Gastrocnemius medialis (tissue), 4 donors: Measurements from ENCODE around the gene HES7. TPM values are rescaled to one million over a fixed set of nuclear protein-coding genes. Genes with fewer than 3 reads are reported as not detected.

Source experiments
- ATAC-seq, 2 donors: fragments of 150-250 bp; one replicate each; pipeline ENCODE4 v1.9.1; 2016
- DNase-seq, 2 donors: peaks; one replicate each; pipeline ENCODE4 v3.0.0-alpha.2; 2019
- H3K27ac ChIP-seq, 4 donors: fragments of 200-600 bp; sonication (generic); 1 replicate in 1 of 4; 2 replicates in 3 of 4; pipeline ENCODE4 v1.5.1; 2016 to 2018; ENCODE audit warnings: mild to moderate bottlenecking in 2 of 4, moderate library complexity in 1 of 4
- H3K27me3 ChIP-seq, 3 donors: fragments of 200-600 bp; sonication (generic) in 2 of 3; 1 replicate in 1 of 3; 2 replicates in 2 of 3; pipeline versions ENCODE4 v1.5.1 to v1.6.0; 2016 to 2019; ENCODE audit warnings: mild to moderate bottlenecking in 1 of 3, moderate library complexity in 1 of 3
- H3K36me3 ChIP-seq, 2 donors: fragments of 200-600 bp; sonication (generic) in 1 of 2; one replicate each; pipeline ENCODE4 v1.5.1; 2017 to 2018
- H3K4me1 ChIP-seq, 2 donors: fragments of 200-600 bp; sonication (generic) in 1 of 2; one replicate each; pipeline ENCODE4 v1.5.1; 2016 to 2017; ENCODE audit warnings: mild to moderate bottlenecking in 2 of 2
- H3K4me3 ChIP-seq, 4 donors: fragments of 200-600 bp; sonication (generic) in 3 of 4; 1 replicate in 1 of 4; 2 replicates in 3 of 4; pipeline ENCODE4 v1.5.1; 2016 to 2019; ENCODE audit warnings: mild to moderate bottlenecking in 2 of 4
- H3K9me3 ChIP-seq, 3 donors: fragments of 200-600 bp; sonication (generic) in 2 of 3; 1 replicate in 1 of 3; 2 replicates in 2 of 3; pipeline ENCODE4 v1.5.1; 2016 to 2019
- POLR2A ChIP-seq, 2 donors: fragments of 450-650 bp; IDR thresholded peaks; one replicate each; pipeline ENCODE4 v1.6.1; 2017; ENCODE audit warnings: antibody characterized with exemption in 2 of 2, mild to moderate bottlenecking in 2 of 2, moderate library complexity in 2 of 2
- in situ Hi-C, 4 donors: fragments of 200-750 bp; cut with MboI; loops; one replicate each; pipeline versions ENCODE4 v1.15.0 to v1.8.0; 2017; ENCODE audit warnings: low sequenced_read_pairs in 4 of 4
- intact Hi-C: fragments of 100-400 bp; cut with DNase I; formaldehyde crosslinking; loops from one replicate; pipeline ENCODE4 v1.15.1; 2023; ENCODE audit warnings: low total_unique reads
- total RNA-seq, 4 donors: library from RNA; depleted of rRNA; stranded (reverse); fragments of >200 nt; gene quantifications; one replicate each; pipeline versions ENCODE4 v1.1.0 to v1.2.3, GENCODE V29; 2016
- TF ChIP-seq, protein P1 (sequence below), 5 experiments: fragments of 450-650 bp in 3 of 5; fragments of 200-600 bp in 2 of 5; sonication (generic) in 2 of 5; IDR thresholded peaks in 4 of 5; conservative IDR thresholded peaks in 1 of 5; 1 replicate in 4 of 5; 2 replicates in 1 of 5; pipeline ENCODE4 v1.5.1; 2016 to 2019; ENCODE audit warnings: antibody characterized with exemption in 5 of 5, mild to moderate bottlenecking in 3 of 5, moderate library complexity in 3 of 5

HES7 gene
- total RNA-seq, 4 donors from 2014 or later, result not detected

DNA sequence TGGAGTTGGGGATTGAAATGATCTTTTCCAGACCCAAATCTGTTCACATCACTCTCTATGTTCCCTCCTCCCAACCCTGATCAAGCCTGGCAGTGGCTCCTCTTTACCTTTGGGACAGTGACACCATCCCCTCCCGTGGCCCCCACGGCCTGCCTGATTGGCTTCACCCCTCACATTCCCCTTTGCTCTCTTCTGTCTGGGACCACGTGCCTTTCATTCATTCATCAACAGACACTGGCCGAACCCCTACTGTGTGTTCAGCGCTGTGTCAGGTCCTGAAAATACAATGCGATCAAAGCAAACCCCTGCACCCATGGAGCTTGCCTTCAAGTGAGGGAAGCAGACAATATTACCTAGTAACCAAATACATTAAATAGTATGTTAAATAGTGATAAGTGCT lies 34.2 kb downstream of the HES7 start:
- in situ Hi-C loops, result loop anchor here in 3 of 4 donors (25.0 kb wide), 2 partner anchors 198 to 223 kb away; partner anchors contain the start of genes ARHGEF15 (in 2 of the 3), RANGRF (in 1 of the 3) and SLC25A35 (in 1 of the 3)
- DNase-seq, result no peak
- intact Hi-C loops, result loop anchor here (10.0 kb wide), 1 partner anchor 205 kb away; the partner anchor contains the start of gene SLC25A35
- H3K4me1 ChIP-seq, result no peaks in the 10 kb centered on the region
- TF ChIP-seq, protein P1, sequence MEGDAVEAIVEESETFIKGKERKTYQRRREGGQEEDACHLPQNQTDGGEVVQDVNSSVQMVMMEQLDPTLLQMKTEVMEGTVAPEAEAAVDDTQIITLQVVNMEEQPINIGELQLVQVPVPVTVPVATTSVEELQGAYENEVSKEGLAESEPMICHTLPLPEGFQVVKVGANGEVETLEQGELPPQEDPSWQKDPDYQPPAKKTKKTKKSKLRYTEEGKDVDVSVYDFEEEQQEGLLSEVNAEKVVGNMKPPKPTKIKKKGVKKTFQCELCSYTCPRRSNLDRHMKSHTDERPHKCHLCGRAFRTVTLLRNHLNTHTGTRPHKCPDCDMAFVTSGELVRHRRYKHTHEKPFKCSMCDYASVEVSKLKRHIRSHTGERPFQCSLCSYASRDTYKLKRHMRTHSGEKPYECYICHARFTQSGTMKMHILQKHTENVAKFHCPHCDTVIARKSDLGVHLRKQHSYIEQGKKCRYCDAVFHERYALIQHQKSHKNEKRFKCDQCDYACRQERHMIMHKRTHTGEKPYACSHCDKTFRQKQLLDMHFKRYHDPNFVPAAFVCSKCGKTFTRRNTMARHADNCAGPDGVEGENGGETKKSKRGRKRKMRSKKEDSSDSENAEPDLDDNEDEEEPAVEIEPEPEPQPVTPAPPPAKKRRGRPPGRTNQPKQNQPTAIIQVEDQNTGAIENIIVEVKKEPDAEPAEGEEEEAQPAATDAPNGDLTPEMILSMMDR (IDR thresholded peaks at IDR 0.05 in 4 of 5, conservative IDR thresholded peaks at IDR 0.05 in 1 of 5), result no peak
- no peak for TF ChIP-seq POLR2A (IDR thresholded peaks at IDR 0.05)
- H3K9me3 ChIP-seq, result no peaks in the 10 kb centered on the region
- H3K36me3 ChIP-seq, result no peaks in the 10 kb centered on the region
- H3K4me3 ChIP-seq, result no peak overlapping the region
- H3K27me3 ChIP-seq, result peaks cover 6 to 25% (median 18%) of the 10 kb centered on the region in 3 donors
- no peak for ATAC-seq
- H3K27ac ChIP-seq, result no peak overlapping the region

DNA sequence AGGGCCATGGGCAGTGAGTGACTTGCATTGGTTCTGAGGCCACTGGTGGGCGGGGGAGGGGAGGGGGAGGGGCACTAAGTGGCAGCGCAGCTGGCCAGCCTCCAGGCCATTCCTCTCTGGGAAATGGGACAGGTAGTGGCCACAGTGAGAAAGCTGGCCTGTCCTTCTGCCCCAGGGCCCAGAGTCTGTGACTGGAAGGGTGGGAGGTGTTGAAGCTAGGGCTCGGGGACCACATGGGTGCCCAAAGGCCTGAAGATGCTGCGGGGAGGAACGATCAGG lies 36.0 kb downstream of the HES7 start:
- Histone ChIP-seq H3K27me3 (peaks cover 6 to 24% (median 15%) of the 10 kb centered on the region in 3 donors), H3K9me3 (no peaks in the 10 kb centered on the region), H3K27ac (no peak overlapping the region), H3K36me3 (no peaks in the 10 kb centered on the region), H3K4me3 (no peak overlapping the region), H3K4me1 (no peaks in the 10 kb centered on the region)
- DNase-seq, result no peak
- intact Hi-C loops, result loop anchor here (10.0 kb wide), 1 partner anchor 207 kb away; the partner anchor contains the start of gene SLC25A35
- TF ChIP-seq, protein P1 (IDR thresholded peaks at IDR 0.05 in 4 of 5, conservative IDR thresholded peaks at IDR 0.05 in 1 of 5), result no peak
- no peak for TF ChIP-seq POLR2A (IDR thresholded peaks at IDR 0.05)
- in situ Hi-C loops, result loop anchor here in 3 of 4 donors (25.0 kb wide), 2 partner anchors 199 to 224 kb away; partner anchors contain the start of genes ARHGEF15 (in 2 of the 3), RANGRF (in 1 of the 3) and SLC25A35 (in 1 of the 3)
- no peak for ATAC-seq

DNA sequence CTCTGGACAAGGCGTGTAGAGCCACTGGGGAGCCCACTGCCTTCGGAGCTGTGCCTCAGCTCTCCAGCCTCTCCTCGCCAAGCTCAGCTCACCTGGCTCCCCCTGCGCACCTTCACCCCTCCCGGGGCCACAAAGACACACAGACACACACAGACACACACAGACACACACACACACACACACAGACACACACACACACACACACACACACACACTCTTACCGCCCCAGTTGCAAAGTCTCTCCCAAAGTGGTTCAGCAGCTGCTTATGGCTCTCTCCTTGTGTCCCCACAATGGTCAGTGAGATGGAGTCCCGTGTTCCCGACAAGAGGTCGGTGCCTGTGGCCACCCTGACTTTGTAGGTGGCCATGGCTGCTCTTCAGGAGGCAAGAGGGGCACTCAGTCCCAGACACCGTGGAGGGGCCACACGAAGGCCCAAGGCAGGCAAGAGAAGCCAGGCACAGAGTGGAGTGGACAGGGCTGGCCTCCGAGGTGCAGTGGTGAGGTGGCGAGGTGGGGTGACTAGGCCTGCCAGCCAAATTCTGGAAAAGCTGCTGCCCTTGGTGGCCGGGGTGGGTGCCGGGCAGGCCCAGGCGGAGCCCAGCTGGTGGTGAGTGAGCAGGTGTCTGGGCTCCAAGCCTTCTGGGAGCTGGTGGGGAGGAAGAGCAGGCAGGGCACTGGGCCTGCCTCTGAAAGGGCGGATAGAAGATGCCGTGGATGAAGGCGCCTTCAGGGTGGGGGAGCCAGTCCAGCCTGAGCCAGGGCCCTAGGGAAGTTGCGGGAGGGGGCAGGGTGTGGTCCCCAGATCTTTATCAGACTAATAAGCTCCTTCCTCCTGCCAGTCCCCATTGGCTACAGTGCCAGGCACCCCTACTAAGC lies 36.6 kb downstream of the HES7 start, which contains the start of gene ALOX12B:
TSS of gene ALOX12B (minus strand) at position 642 of the 877 bp plus-strand sequence. CDS start at position 368, 274 bp downstream.
- intact Hi-C loops, result loop anchor here (10.0 kb wide), 1 partner anchor 207 kb away; the partner anchor contains the start of gene SLC25A35
- in situ Hi-C loops, result loop anchor here in 3 of 4 donors (25.0 kb wide), 2 partner anchors 200 to 225 kb away; partner anchors contain the start of genes ARHGEF15 (in 2 of the 3), RANGRF (in 1 of the 3) and SLC25A35 (in 1 of the 3)
- DNase-seq (no peak), ATAC-seq (no peak)
- TF ChIP-seq POLR2A (IDR thresholded peaks at IDR 0.05), result no peak
- TF ChIP-seq, protein P1 (IDR thresholded peaks at IDR 0.05 in 4 of 5, conservative IDR thresholded peaks at IDR 0.05 in 1 of 5), result no peak
- H3K36me3 ChIP-seq, result no peaks in the 10 kb centered on the region
- H3K4me3 ChIP-seq, result no peak within 1 kb of the TSS
- peaks cover 2 to 21% (median 15%) of the 10 kb centered on the region in 3 donors for H3K27me3 ChIP-seq
- H3K4me1 ChIP-seq, result no peaks in the 10 kb centered on the region
- H3K27ac ChIP-seq, result no peak within 1 kb of the TSS
- no peaks in the 10 kb centered on the region for H3K9me3 ChIP-seq

DNA sequence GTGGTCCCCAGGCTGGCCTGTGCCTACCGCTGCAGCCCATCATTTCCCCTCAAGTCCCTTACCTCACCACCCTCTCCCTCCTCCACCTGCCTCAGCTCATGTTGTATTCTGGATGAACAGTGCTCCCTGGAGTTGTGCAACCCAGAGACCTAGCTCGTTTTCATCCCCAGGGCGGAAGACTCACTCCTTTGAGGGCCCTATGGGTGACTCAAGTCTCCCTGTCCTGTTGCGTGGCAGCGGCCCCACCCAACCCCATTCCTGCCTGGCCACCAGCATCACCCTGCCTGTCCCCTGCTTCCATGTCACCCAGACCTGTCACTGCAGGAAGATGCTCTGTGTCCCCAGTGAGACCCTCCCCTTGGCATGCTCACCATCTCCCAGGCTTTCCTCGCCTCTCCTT lies 39.7 kb downstream of the HES7 start:
- H3K27me3 ChIP-seq, result peaks cover 6 to 23% (median 16%) of the 10 kb centered on the region in 3 donors
- no peak overlapping the region for H3K27ac ChIP-seq
- in situ Hi-C loops (loop anchor here in 3 of 4 donors (25.0 kb wide), 2 partner anchors 203 to 228 kb away; partner anchors contain the start of genes ARHGEF15 (in 2 of the 3), RANGRF (in 1 of the 3) and SLC25A35 (in 1 of the 3)), intact Hi-C loops (loop anchor here (10.0 kb wide), 1 partner anchor 211 kb away; the partner anchor contains the start of gene SLC25A35)
- H3K4me3 ChIP-seq, result no peak overlapping the region
- peaks cover 4 to 11% of the 10 kb centered on the region in 2 donors for H3K4me1 ChIP-seq
- no peak for ATAC-seq
- no peak for DNase-seq
- TF ChIP-seq, protein P1 (IDR thresholded peaks at IDR 0.05 in 4 of 5, conservative IDR thresholded peaks at IDR 0.05 in 1 of 5), result no peak
- TF ChIP-seq POLR2A (IDR thresholded peaks at IDR 0.05), result no peak
- no peaks in the 10 kb centered on the region for H3K9me3 ChIP-seq
- no peaks in the 10 kb centered on the region for H3K36me3 ChIP-seq
